Keratinocyte (primary cell): ENCODE data around the gene OTOG.

Experiments
- CTCF ChIP-seq, 3 experiments: IDR thresholded peaks in 1 of 3; conservative IDR thresholded peaks in 1 of 3; optimal IDR thresholded peaks in 1 of 3; 2 replicates in 2 of 3; 3 replicates in 1 of 3; pipeline versions ENCODE3 to v1.5.1; 2011; ENCODE audit warnings: low read length in 3 of 3, mild to moderate bottlenecking in 3 of 3, moderate library complexity in 2 of 3, control low read depth in 1 of 3, inconsistent platforms in 1 of 3; ENCODE audit not compliant: insufficient read depth in 2 of 3; ENCODE audit errors: extremely low read depth in 1 of 3
- EZH2 ChIP-seq: IDR thresholded peaks from one replicate; pipeline ENCODE4 v1.6.1; 2012; ENCODE audit warnings: inconsistent platforms, mild to moderate bottlenecking, low read length, moderate library complexity

GRCh38 chr11:17604915-17605233 is 57.8 kb downstream of the OTOG start:
- TF ChIP-seq CTCF (optimal IDR thresholded peaks at IDR 0.05 in 1 of 3, IDR thresholded peaks at IDR 0.05 in 1 of 3, conservative IDR thresholded peaks at IDR 0.05 in 1 of 3; ENCODE audit: extremely low read depth in 1 of 3, insufficient read depth in 2 of 3, low read length in 3 of 3) (no peak), EZH2 (no peak)
